ENCODE data around the gene SLC1A3.

SLC1A3 gene

GRCh38 chr5:36688722-36689121, 82.3 kb downstream of the SLC1A3 start:
- H2AFZ ChIP-seq (ENCODE audit: low read length) = no peak overlapping the region
- no peaks in the 10 kb centered on the region for H3K9me3 ChIP-seq (replicated peaks; ENCODE audit: insufficient read depth, low read length)
- peak; percentile 14 for DNase-seq
- peaks cover 11% of the 10 kb centered on the region; the same call in 1 of the 2 replicates for H3F3A ChIP-seq (ENCODE audit: insufficient read depth, low read length)
- H3K36me3 ChIP-seq (replicated peaks; ENCODE audit: insufficient read depth, low read length) = no peaks in the 10 kb centered on the region
- TF ChIP-seq CTCF (IDR thresholded peaks at IDR 0.05; ENCODE audit: low read length) (peak; percentile 46), EZH2 (optimal IDR thresholded peaks at IDR 0.05; ENCODE audit: low read depth, low read length) (no peak)
- no peaks in the 10 kb centered on the region for H3K79me2 ChIP-seq (ENCODE audit: low read length)
- H3K4me2 ChIP-seq (ENCODE audit: low read depth, low read length) = no peak overlapping the region
- H3K27ac ChIP-seq (ENCODE audit: low read length) = no peak overlapping the region
- no peak overlapping the region for H3K9ac ChIP-seq (ENCODE audit: low read length)
- H4K20me1 ChIP-seq (ENCODE audit: insufficient read depth, low read length) = no peaks in the 10 kb centered on the region
- no peaks in the 10 kb centered on the region for H3K9me2 ChIP-seq (replicated peaks; ENCODE audit: insufficient read depth, low read length)
- no peaks in the 10 kb centered on the region; the same call in 1 of the 2 replicates for H3K27me3 ChIP-seq (replicated peaks; ENCODE audit: insufficient read depth, low read length)
- H3K4me3 ChIP-seq (ENCODE audit: low read length) = no peak overlapping the region
- H3K4me1 ChIP-seq (ENCODE audit: low read length) = peaks cover 23% of the 10 kb centered on the region

GRCh38 chr5:36689225-36689624, 82.8 kb downstream of the SLC1A3 start:
- Histone ChIP-seq H4K20me1 (ENCODE audit: insufficient read depth, low read length) (no peaks in the 10 kb centered on the region), H2AFZ (ENCODE audit: low read length) (no peak overlapping the region), H3K4me2 (ENCODE audit: low read depth, low read length) (no peak overlapping the region), H3K9me2 (replicated peaks; ENCODE audit: insufficient read depth, low read length) (no peaks in the 10 kb centered on the region), H3K4me1 (ENCODE audit: low read length) (peaks cover 23% of the 10 kb centered on the region), H3F3A (ENCODE audit: insufficient read depth, low read length) (peaks cover 11% of the 10 kb centered on the region; the same call in 1 of the 2 replicates), H3K27me3 (replicated peaks; ENCODE audit: insufficient read depth, low read length) (no peaks in the 10 kb centered on the region; the same call in 1 of the 2 replicates), H3K36me3 (replicated peaks; ENCODE audit: insufficient read depth, low read length) (no peaks in the 10 kb centered on the region), H3K79me2 (ENCODE audit: low read length) (no peaks in the 10 kb centered on the region), H3K9me3 (replicated peaks; ENCODE audit: insufficient read depth, low read length) (no peaks in the 10 kb centered on the region), H3K4me3 (ENCODE audit: low read length) (no peak overlapping the region), H3K27ac (ENCODE audit: low read length) (no peak overlapping the region), H3K9ac (ENCODE audit: low read length) (no peak overlapping the region)
- TF ChIP-seq EZH2phosphoT487 (IDR thresholded peaks at IDR 0.05; ENCODE audit: low read length) = no peak
- no peak for TF ChIP-seq EZH2 (optimal IDR thresholded peaks at IDR 0.05; ENCODE audit: low read depth, low read length)
- no peak for TF ChIP-seq CTCF (IDR thresholded peaks at IDR 0.05; ENCODE audit: low read length)
- no peak for DNase-seq

GRCh38 chr5:36690041-36690961, 83.9 kb downstream of the SLC1A3 start:
- peak; percentile 82 for DNase-seq
- Histone ChIP-seq H3K4me1 (ENCODE audit: low read length) (peaks cover 22% of the 10 kb centered on the region), H3K79me2 (ENCODE audit: low read length) (no peaks in the 10 kb centered on the region), H3K9me2 (replicated peaks; ENCODE audit: insufficient read depth, low read length) (no peaks in the 10 kb centered on the region), H3K9ac (ENCODE audit: low read length) (peak overlapping the region; percentile 48), H3K9me3 (replicated peaks; ENCODE audit: insufficient read depth, low read length) (no peaks in the 10 kb centered on the region), H2AFZ (ENCODE audit: low read length) (peak overlapping the region; percentile 91), H3K27me3 (replicated peaks; ENCODE audit: insufficient read depth, low read length) (no peaks in the 10 kb centered on the region; the same call in 1 of the 2 replicates), H3K27ac (ENCODE audit: low read length) (no peak overlapping the region; the same call in 1 of the 2 replicates), H3K4me2 (ENCODE audit: low read depth, low read length) (peak overlapping the region; percentile 95), H3F3A (ENCODE audit: insufficient read depth, low read length) (peaks cover 11% of the 10 kb centered on the region; the same call in 1 of the 2 replicates), H3K4me3 (ENCODE audit: low read length) (peak overlapping the region; percentile 68), H3K36me3 (replicated peaks; ENCODE audit: insufficient read depth, low read length) (no peaks in the 10 kb centered on the region), H4K20me1 (ENCODE audit: insufficient read depth, low read length) (no peaks in the 10 kb centered on the region)
- no peak for TF ChIP-seq EZH2phosphoT487 (IDR thresholded peaks at IDR 0.05; ENCODE audit: low read length)
- peak; percentile 73 for TF ChIP-seq CTCF (IDR thresholded peaks at IDR 0.05; ENCODE audit: low read length)
